Sigmoid colon (tissue), 7 donors: ENCODE measurements around the gene OBI1. TPM values are rescaled to one million over a fixed set of nuclear protein-coding genes. Genes with fewer than 3 reads are reported as not detected.

ENCODE experiments used
- DNase-seq: peaks from one replicate; pipeline ENCODE4 v3.0.0-alpha.2; 2019
- H3K27ac ChIP-seq, 4 donors: fragments of 200-600 bp; sonication (generic); one replicate each; pipeline ENCODE4 v1.5.1; 2016 to 2019; ENCODE audit warnings: mild to moderate bottlenecking in 1 of 4
- H3K27me3 ChIP-seq, 3 donors: fragments of 200-600 bp; sonication (generic); one replicate each; pipeline ENCODE4 v1.5.1; 2019; ENCODE audit warnings: mild to moderate bottlenecking in 1 of 3
- H3K36me3 ChIP-seq, 4 donors: fragments of 200-600 bp; sonication (generic); one replicate each; pipeline ENCODE4 v1.5.1; 2016 to 2019
- H3K4me1 ChIP-seq, 4 donors: fragments of 200-600 bp; sonication (generic); one replicate each; pipeline ENCODE4 v1.5.1; 2017 to 2019
- H3K4me3 ChIP-seq, 4 donors: fragments of 200-600 bp; sonication (generic); one replicate each; pipeline ENCODE4 v1.5.1; 2017 to 2019; ENCODE audit warnings: mild to moderate bottlenecking in 2 of 4, moderate library complexity in 1 of 4
- H3K9me3 ChIP-seq, 4 donors: fragments of 200-600 bp in 3 of 4; sonication (generic) in 3 of 4; one replicate each; pipeline versions ENCODE4 v1.5.1 to v1.6.1; 2013 to 2019
- EP300 ChIP-seq, 4 donors: sonication (generic); formaldehyde crosslinking; IDR thresholded peaks; one replicate each; pipeline ENCODE4 v1.6.1; 2017; ENCODE audit warnings: antibody characterized with exemption in 4 of 4
- POLR2A ChIP-seq, 2 donors: fragments of 450-650 bp; IDR thresholded peaks; one replicate each; pipeline ENCODE4 v1.6.1; 2016; ENCODE audit warnings: antibody characterized with exemption in 2 of 2, mild to moderate bottlenecking in 2 of 2, moderate library complexity in 2 of 2
- POLR2AphosphoS5 ChIP-seq, 4 donors: sonication (generic); formaldehyde crosslinking; IDR thresholded peaks; one replicate each; pipeline ENCODE4 v1.6.1; 2017; ENCODE audit warnings: antibody characterized with exemption in 4 of 4
- WGBS, 2 donors: extraction: QIAGEN DNeasy Blood & Tissue Kit; methylation state at CpG; one replicate each; pipeline ENCODE4 v1.1.7; 2013; 5-methylcytosine and 5-hydroxymethylcytosine counted together
- intact Hi-C: fragments of 100-400 bp; cut with DNase I; formaldehyde crosslinking; loops from one replicate; pipeline ENCODE4 v1.15.1; 2023
- polyA plus RNA-seq, 3 donors: library from polyadenylated mRNA; stranded (reverse); fragments of 200-250 nt; gene quantifications; one replicate each; pipeline ENCODE4 v1.2.3, GENCODE V29; 2013
- total RNA-seq, 4 donors: library from RNA; depleted of rRNA; stranded (reverse); fragments of >200 nt; gene quantifications; one replicate each; pipeline ENCODE4 v1.1.0, GENCODE V29; 2016
- TF ChIP-seq, protein P1 (sequence below), 4 experiments: fragments of 450-650 bp in 3 of 4; fragments of 200-600 bp in 1 of 4; IDR thresholded peaks; one replicate each; pipeline ENCODE4 v1.5.1; 2016 to 2019; ENCODE audit warnings: antibody characterized with exemption in 4 of 4, mild to moderate bottlenecking in 3 of 4, moderate library complexity in 2 of 4
- donor health status: healthy with polysubstance abuse.
- donor health status: Bipolar disorder and iron deficiency.
- donor health status: healthy.

The OBI1 gene
- total and polyA plus RNA-seq, 7 donors = 2.1 to 13.6 (median 9.1) TPM

DNA sequence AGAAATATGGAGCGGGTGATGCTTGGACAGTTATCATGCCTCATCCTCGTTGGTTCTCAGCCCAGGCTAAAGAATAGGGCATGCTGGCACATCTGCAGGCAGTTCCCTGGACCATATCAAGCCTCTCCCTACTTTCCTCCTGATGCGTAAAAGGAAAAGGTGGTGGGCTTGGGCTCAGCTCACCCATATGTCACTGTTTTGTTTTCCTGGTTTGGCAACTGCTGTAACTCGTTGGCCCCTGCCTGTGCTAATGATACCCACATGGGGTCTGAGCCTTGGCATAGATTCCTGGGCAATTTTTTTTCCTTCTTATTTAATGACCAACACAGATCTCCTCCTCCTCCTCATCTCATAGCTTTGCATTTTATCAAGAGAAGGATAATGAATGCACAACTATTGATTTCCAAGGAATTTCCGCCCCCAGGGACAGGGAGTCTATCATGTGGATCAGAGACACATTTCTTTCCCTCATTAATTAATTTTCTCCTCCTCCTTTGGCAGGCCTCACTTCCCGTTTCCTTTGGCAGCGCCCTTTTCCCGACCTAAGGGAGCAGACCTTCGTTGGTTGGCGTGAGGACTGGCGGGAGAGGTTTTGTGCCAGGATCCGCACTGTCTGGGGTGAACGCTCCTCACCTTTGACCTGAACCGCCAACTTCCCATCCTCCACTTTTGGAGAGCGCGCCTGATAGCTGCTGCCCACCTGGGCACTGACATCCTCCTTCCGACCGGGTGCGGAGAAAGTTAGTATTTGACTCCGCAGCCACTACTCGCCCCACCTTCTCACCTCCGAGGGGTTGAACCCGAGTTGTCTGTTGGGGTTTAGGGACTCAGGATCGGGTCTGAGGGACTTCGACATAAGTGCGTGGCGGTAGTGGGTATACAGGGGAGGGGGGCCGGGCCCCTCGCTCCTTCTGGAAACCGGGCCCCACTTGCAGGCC is 52.2 kb downstream of the OBI1 start:
- Histone ChIP-seq H3K27ac (no peak overlapping the region), H3K27me3 (peaks cover 52 to 94% (median 83%) of the 10 kb centered on the region in 3 donors), H3K9me3 (no peaks in the 10 kb centered on the region), H3K36me3 (no peaks in the 10 kb centered on the region), H3K4me3 (no peak overlapping the region), H3K4me1 (peaks cover 0 to 49% (median 42%) of the 10 kb centered on the region in 4 donors)
- no peak for DNase-seq
- intact Hi-C loops = loop anchor here (5.0 kb wide), 1 partner anchor 51 kb away; the partner anchor contains the start of gene OBI1
- WGBS, 2 donors = 10 to 13% methylated on average over 30 of the region's 30 CpGs
- no peak for TF ChIP-seq POLR2AphosphoS5 (IDR thresholded peaks at IDR 0.05)
- TF ChIP-seq, protein P1, sequence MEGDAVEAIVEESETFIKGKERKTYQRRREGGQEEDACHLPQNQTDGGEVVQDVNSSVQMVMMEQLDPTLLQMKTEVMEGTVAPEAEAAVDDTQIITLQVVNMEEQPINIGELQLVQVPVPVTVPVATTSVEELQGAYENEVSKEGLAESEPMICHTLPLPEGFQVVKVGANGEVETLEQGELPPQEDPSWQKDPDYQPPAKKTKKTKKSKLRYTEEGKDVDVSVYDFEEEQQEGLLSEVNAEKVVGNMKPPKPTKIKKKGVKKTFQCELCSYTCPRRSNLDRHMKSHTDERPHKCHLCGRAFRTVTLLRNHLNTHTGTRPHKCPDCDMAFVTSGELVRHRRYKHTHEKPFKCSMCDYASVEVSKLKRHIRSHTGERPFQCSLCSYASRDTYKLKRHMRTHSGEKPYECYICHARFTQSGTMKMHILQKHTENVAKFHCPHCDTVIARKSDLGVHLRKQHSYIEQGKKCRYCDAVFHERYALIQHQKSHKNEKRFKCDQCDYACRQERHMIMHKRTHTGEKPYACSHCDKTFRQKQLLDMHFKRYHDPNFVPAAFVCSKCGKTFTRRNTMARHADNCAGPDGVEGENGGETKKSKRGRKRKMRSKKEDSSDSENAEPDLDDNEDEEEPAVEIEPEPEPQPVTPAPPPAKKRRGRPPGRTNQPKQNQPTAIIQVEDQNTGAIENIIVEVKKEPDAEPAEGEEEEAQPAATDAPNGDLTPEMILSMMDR (IDR thresholded peaks at IDR 0.05) = no peak
- TF ChIP-seq EP300 (IDR thresholded peaks at IDR 0.05) = no peak
- no peak for TF ChIP-seq POLR2A (IDR thresholded peaks at IDR 0.05)

DNA sequence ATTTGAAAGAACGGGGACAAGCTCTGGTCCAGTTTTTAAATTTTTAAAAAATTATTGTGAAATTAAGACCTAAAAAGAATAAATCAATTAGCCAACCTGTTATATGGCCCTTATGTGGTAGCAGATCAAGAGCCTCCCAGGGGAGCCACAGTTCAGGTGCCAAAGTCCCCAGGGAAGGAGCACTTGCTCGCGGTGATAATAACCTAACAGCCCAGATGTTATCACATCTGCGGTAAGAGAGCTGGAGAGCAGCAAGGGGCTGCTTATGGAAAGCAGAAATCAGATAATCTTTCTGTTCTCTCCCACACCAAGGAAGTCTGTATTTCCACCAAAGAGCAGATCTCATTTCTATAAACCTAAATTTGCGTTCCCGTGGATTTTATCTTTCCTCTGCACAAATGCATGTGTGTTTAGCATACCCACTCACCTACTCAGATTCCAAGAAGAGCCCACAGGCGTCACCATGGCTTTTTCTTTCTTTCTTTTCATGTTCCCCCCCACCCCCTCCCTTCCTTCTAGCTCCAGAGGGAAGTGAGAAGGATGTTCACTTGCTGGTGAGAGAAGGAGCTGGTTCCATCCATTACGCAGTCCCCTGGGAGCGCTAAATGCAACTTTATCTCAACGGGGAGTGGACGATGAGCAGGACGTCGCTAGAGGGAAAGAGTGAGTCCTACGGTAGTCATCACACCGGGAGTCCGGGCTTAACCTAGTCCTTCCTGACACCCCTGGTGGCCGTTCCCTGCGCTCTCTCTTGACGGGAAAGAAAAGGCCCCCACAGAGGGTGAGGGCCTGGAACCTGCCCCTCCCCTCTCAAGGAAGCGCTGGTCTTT is 54.0 kb downstream of the OBI1 start:
- no peak for DNase-seq
- Histone ChIP-seq H3K4me1 (peaks cover 0 to 56% (median 50%) of the 10 kb centered on the region in 4 donors), H3K4me3 (no peak overlapping the region), H3K9me3 (no peaks in the 10 kb centered on the region), H3K27me3 (peaks cover 65 to 97% (median 95%) of the 10 kb centered on the region in 3 donors), H3K27ac (no peak overlapping the region), H3K36me3 (no peaks in the 10 kb centered on the region)
- intact Hi-C loops = loop anchor here (5.0 kb wide), 1 partner anchor 52 kb away; the partner anchor contains the start of gene OBI1
- TF ChIP-seq POLR2A (IDR thresholded peaks at IDR 0.05) (no peak), POLR2AphosphoS5 (IDR thresholded peaks at IDR 0.05) (no peak)
- TF ChIP-seq, protein P1 (IDR thresholded peaks at IDR 0.05) = no peak
- 6% methylated on average over 20 of the region's 20 CpGs for WGBS, 2 donors

DNA sequence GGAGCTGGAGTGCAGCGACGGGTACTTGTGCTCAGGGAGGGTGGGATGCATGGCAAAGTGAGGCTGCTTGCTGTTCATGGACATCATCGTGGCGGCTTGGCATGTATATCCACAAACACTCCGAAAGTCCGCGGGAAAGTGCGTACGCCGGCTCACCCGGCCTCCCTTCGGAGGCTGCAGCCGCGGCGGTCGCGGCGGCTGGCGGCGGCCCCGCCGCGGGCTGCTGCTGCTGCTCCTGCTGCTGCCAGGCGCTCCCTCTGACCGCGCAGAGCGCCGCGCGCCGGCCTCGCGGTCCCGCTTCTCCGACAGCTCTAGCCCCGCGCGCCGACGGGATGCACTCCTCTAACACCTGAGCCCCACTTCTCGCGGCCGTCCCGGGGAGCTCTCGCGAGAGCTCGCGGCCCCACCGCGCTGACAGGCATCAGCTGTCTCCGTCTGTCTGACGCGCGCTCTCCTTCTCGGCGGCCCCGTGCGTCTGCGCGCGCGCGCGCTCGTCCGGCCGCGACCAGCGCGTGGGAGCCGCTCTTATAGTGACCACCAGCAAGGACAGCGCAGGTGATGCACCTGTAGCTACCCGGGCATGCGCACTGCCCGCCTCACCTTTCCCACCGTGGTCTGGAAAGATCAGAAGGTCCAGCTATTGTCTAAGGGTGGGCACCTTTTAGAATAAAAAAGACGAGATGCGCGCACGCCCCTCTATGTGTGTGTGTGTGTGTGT is 55.6 kb downstream of the OBI1 start, which contains the start of gene POU4F1:
Gene POU4F1 (minus strand): TSS at position 313 of the 718 bp plus-strand sequence. CDS start 226 bp downstream, at position 87.
- Histone ChIP-seq H3K4me1 (peaks cover 0 to 43% (median 39%) of the 10 kb centered on the region in 4 donors), H3K4me3 (peak within 1 kb of the TSS in 3 of 4 donors; percentile 27 to 34 (median 27)), H3K9me3 (no peaks in the 10 kb centered on the region), H3K27ac (no peak within 1 kb of the TSS), H3K36me3 (no peaks in the 10 kb centered on the region), H3K27me3 (peaks cover 66 to 97% (median 95%) of the 10 kb centered on the region in 3 donors)
- DNase-seq = no peak
- WGBS, 2 donors = 1% methylated on average over 80 of the region's 80 CpGs
- intact Hi-C loops = no loop called here
- TF ChIP-seq POLR2A (IDR thresholded peaks at IDR 0.05) (no peak), EP300 (IDR thresholded peaks at IDR 0.05) (no peak), POLR2AphosphoS5 (IDR thresholded peaks at IDR 0.05) (no peak)
- TF ChIP-seq, protein P1 (IDR thresholded peaks at IDR 0.05) = no peak

DNA sequence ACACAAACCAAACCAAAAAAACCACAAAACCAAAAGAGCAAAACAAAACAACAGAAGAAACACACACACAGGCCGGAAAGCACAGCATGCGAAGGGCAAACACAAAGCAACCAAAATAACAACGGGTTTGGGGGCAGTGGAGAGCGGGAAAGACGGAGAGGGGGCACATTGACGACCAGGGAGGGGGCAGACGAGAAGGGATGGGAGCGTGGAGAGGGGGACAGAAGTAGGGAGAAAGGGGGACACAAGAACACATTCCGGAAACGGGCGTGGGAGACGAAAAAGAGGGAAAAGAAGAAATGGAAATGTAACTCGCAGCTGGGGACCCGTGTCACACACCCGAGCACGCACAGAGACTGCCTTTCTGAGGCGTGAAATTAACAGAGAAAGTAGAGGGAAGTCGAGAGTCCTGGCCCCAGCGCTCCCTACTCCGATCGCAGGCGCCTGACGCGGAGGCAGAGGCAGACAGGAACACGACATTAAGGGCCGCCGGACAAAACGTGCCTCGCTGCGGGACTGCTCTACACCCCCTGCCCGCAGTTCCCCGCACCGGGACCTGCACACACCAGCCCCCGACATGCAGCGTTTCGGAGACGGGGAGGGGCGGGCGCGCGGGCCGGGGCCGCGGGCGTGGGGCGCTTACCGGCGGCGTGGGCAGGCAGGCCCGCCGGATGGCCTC is 56.3 kb downstream of the OBI1 start:
- TF ChIP-seq POLR2A (IDR thresholded peaks at IDR 0.05) = no peak
- TF ChIP-seq POLR2AphosphoS5 (IDR thresholded peaks at IDR 0.05) = no peak
- TF ChIP-seq, protein P1 (IDR thresholded peaks at IDR 0.05) = no peak
- no peak for TF ChIP-seq EP300 (IDR thresholded peaks at IDR 0.05)
- Histone ChIP-seq H3K27me3 (peaks cover 62 to 97% (median 95%) of the 10 kb centered on the region in 3 donors), H3K4me3 (peak overlapping the region in 3 of 4 donors; percentile 27 to 34 (median 27)), H3K4me1 (peaks cover 0 to 36% (median 32%) of the 10 kb centered on the region in 4 donors), H3K36me3 (no peaks in the 10 kb centered on the region), H3K9me3 (no peaks in the 10 kb centered on the region), H3K27ac (no peak overlapping the region)
- 1 to 2% methylated on average over 51 of the region's 51 CpGs for WGBS, 2 donors
- intact Hi-C loops = no loop called here
- no peak for DNase-seq
